Mesendoderm (in vitro differentiated cells): ENCODE results near the gene ZNF786.

Experiments
- DNase-seq: peaks from one replicate; pipeline ENCODE4 v3.0.0; 2013
- H2AK5ac ChIP-seq: 2 replicates; pipeline ENCODE4 v1.6.1; 2013; ENCODE audit warnings: low read length, inconsistent platforms
- H2BK120ac ChIP-seq: 2 replicates; pipeline ENCODE4 v1.6.1; 2013; ENCODE audit warnings: low read depth, mild to moderate bottlenecking, low read length, moderate library complexity, mixed read lengths
- H2BK15ac ChIP-seq: replicated peaks from 2 replicates; pipeline ENCODE4 v1.6.1; 2013; ENCODE audit warnings: low read depth, mild to moderate bottlenecking, moderate library complexity
- H2BK5ac ChIP-seq: 2 replicates; pipeline ENCODE4 v1.6.1; 2013; ENCODE audit warnings: low read length, inconsistent platforms
- H3K18ac ChIP-seq: 2 replicates; pipeline ENCODE4 v1.6.1; 2013; ENCODE audit warnings: mild to moderate bottlenecking, low read length, mixed read lengths
- H3K23ac ChIP-seq: one replicate; pipeline ENCODE4 v1.6.1; 2013; ENCODE audit warnings: low read length
- H3K27ac ChIP-seq: 2 replicates; pipeline ENCODE4 v1.5.1; 2013; ENCODE audit warnings: low read depth, mild to moderate bottlenecking, inconsistent platforms, low read length, moderate library complexity
- H3K27me3 ChIP-seq: 2 replicates; pipeline ENCODE4 v1.6.1; 2013; ENCODE audit warnings: low read length, control low read depth, mild to moderate bottlenecking, inconsistent platforms; ENCODE audit not compliant: insufficient read depth, poor library complexity
- H3K36me3 ChIP-seq: 2 replicates; pipeline ENCODE4 v1.6.1; 2013; ENCODE audit warnings: low read length, inconsistent platforms; ENCODE audit not compliant: control insufficient read depth, insufficient read depth
- H3K4ac ChIP-seq: one replicate; pipeline ENCODE4 v1.6.1; 2013; ENCODE audit warnings: low read depth, mild to moderate bottlenecking, low read length, moderate library complexity
- H3K4me1 ChIP-seq: 2 replicates; pipeline ENCODE4 v1.6.1; 2013; ENCODE audit warnings: low read depth, low read length, inconsistent platforms; ENCODE audit not compliant: control insufficient read depth
- H3K4me2 ChIP-seq: 2 replicates; pipeline ENCODE4 v1.6.1; 2013; ENCODE audit warnings: low read length
- H3K4me3 ChIP-seq: 2 replicates; pipeline ENCODE4 v1.5.1; 2013; ENCODE audit warnings: mild to moderate bottlenecking, low read length
- H3K56ac ChIP-seq: one replicate; pipeline ENCODE4 v1.6.1; 2013; ENCODE audit warnings: low read length
- H3K79me1 ChIP-seq: 2 replicates; pipeline ENCODE4 v1.6.1; 2013; ENCODE audit warnings: low read length, inconsistent platforms
- H3K79me2 ChIP-seq: 2 replicates; pipeline ENCODE4 v1.6.1; 2013; ENCODE audit warnings: mild to moderate bottlenecking, low read length; ENCODE audit not compliant: control insufficient read depth, insufficient read depth
- H3K9ac ChIP-seq: 2 replicates; pipeline ENCODE4 v1.6.1; 2013; ENCODE audit warnings: low read length, inconsistent platforms
- H4K5ac ChIP-seq: one replicate; pipeline ENCODE4 v1.6.1; 2013; ENCODE audit warnings: low read length
- H4K8ac ChIP-seq: one replicate; pipeline ENCODE4 v1.6.1; 2013; ENCODE audit warnings: low read depth, mild to moderate bottlenecking, control low read depth, low read length, moderate library complexity
- WGBS: extraction: QIAGEN DNeasy Blood & Tissue Kit; methylation state at CpG from one replicate; pipeline ENCODE4 v1.1.7; 2013; ENCODE audit warnings: low lambda C conversion rate, missing lambda C conversion rate; ENCODE audit not compliant: insufficient coverage; ENCODE audit errors: extremely low coverage; 5-methylcytosine and 5-hydroxymethylcytosine counted together

The ZNF786 gene

GRCh38 chr7:149075286-149075685 lies 15.2 kb downstream of the ZNF786 start:
- Histone ChIP-seq H3K9ac (no peak overlapping the region), H3K4me2 (no peak overlapping the region), H3K79me2 (no peaks in the 10 kb centered on the region), H2BK120ac (no peak overlapping the region), H3K56ac (no peak overlapping the region), H2BK15ac (no peak overlapping the region), H2BK5ac (no peak overlapping the region), H3K79me1 (peaks cover 1% of the 10 kb centered on the region), H3K4ac (no peak overlapping the region), H3K23ac (no peak overlapping the region), H3K4me1 (no peaks in the 10 kb centered on the region), H3K27ac (no peak overlapping the region), H3K36me3 (peaks cover 4% of the 10 kb centered on the region), H4K5ac (no peak overlapping the region), H3K27me3 (no peaks in the 10 kb centered on the region), H3K18ac (no peak overlapping the region), H3K4me3 (no peak overlapping the region), H2AK5ac (no peak overlapping the region), H4K8ac (no peak overlapping the region)
- no CpG with 5 or more reads among the region's 2 CpGs for WGBS
- no peak for DNase-seq

GRCh38 chr7:149074116-149074885 lies 16.2 kb downstream of the ZNF786 start:
- Histone ChIP-seq H3K36me3 (peaks cover 5% of the 10 kb centered on the region), H3K4me3 (no peak overlapping the region)
- no CpG with 5 or more reads among the region's 3 CpGs for WGBS

GRCh38 chr7:149072438-149072775 lies 18.1 kb downstream of the ZNF786 start:
- no peak overlapping the region for H2AK5ac ChIP-seq

More at GRCh38 chr7:149074116-149074885, 16.2 kb downstream of the ZNF786 start:
- no peak overlapping the region for H3K9ac ChIP-seq
- no peak overlapping the region for H3K23ac ChIP-seq
- no peak overlapping the region for H3K27ac ChIP-seq
- no peak overlapping the region for H3K4ac ChIP-seq
- no peak overlapping the region for H3K18ac ChIP-seq
- H3K27me3 ChIP-seq = no peaks in the 10 kb centered on the region
- H2BK15ac ChIP-seq = no peak overlapping the region
- H3K56ac ChIP-seq = no peak overlapping the region
- H3K4me2 ChIP-seq = no peak overlapping the region
- H2BK5ac ChIP-seq = no peak overlapping the region
- no peak overlapping the region for H2BK120ac ChIP-seq
- no peak for DNase-seq
- no peak overlapping the region for H4K8ac ChIP-seq
- no peak overlapping the region for H2AK5ac ChIP-seq
- no peaks in the 10 kb centered on the region for H3K4me1 ChIP-seq
- no peaks in the 10 kb centered on the region for H3K79me2 ChIP-seq
- H4K5ac ChIP-seq = no peak overlapping the region
- H3K79me1 ChIP-seq = peaks cover 3% of the 10 kb centered on the region

GRCh38 chr7:149071641-149072437 lies 18.7 kb downstream of the ZNF786 start:
- peaks cover 3% of the 10 kb centered on the region for H3K79me1 ChIP-seq
- H3K4ac ChIP-seq = no peak overlapping the region
- H3K27ac ChIP-seq = no peak overlapping the region
- peak overlapping the region; percentile 82 for H4K8ac ChIP-seq
- no CpG with 5 or more reads among the region's 46 CpGs for WGBS
- H3K9ac ChIP-seq = no peak overlapping the region
- no peak overlapping the region for H2AK5ac ChIP-seq
- peak overlapping the region; percentile 63 for H3K56ac ChIP-seq
- no peaks in the 10 kb centered on the region for H3K4me1 ChIP-seq
- no peaks in the 10 kb centered on the region for H3K79me2 ChIP-seq
- no peak overlapping the region for H4K5ac ChIP-seq
- H3K4me3 ChIP-seq = no peak overlapping the region
- DNase-seq = peak; percentile 91
- H2BK15ac ChIP-seq = no peak overlapping the region
- H3K4me2 ChIP-seq = no peak overlapping the region
- no peak overlapping the region for H2BK120ac ChIP-seq
- H3K23ac ChIP-seq = no peak overlapping the region
- peaks cover 5% of the 10 kb centered on the region for H3K36me3 ChIP-seq
- H3K18ac ChIP-seq = no peak overlapping the region
- no peaks in the 10 kb centered on the region for H3K27me3 ChIP-seq
- H2BK5ac ChIP-seq = no peak overlapping the region

More at GRCh38 chr7:149072438-149072775, 18.1 kb downstream of the ZNF786 start:
- no peak for DNase-seq
- H2BK5ac ChIP-seq = no peak overlapping the region
- H3K36me3 ChIP-seq = peaks cover 5% of the 10 kb centered on the region
- no peaks in the 10 kb centered on the region for H3K79me2 ChIP-seq
- no peaks in the 10 kb centered on the region for H3K4me1 ChIP-seq
- H3K4me2 ChIP-seq = no peak overlapping the region
- peaks cover 3% of the 10 kb centered on the region for H3K79me1 ChIP-seq
- H3K4me3 ChIP-seq = no peak overlapping the region
- H3K4ac ChIP-seq = no peak overlapping the region
- H3K56ac ChIP-seq = no peak overlapping the region
- H3K27me3 ChIP-seq = no peaks in the 10 kb centered on the region
- no peak overlapping the region for H4K5ac ChIP-seq
- no peak overlapping the region for H2BK120ac ChIP-seq
- H3K18ac ChIP-seq = no peak overlapping the region
- no peak overlapping the region for H3K23ac ChIP-seq
- H4K8ac ChIP-seq = no peak overlapping the region
- no CpG with 5 or more reads among the region's 4 CpGs for WGBS
- H3K27ac ChIP-seq = no peak overlapping the region
- H2BK15ac ChIP-seq = no peak overlapping the region
- H3K9ac ChIP-seq = no peak overlapping the region

GRCh38 chr7:149071182-149071635 lies 19.3 kb downstream of the ZNF786 start:
- Histone ChIP-seq H3K36me3 (peaks cover 4% of the 10 kb centered on the region), H2AK5ac (no peak overlapping the region), H2BK120ac (no peak overlapping the region), H3K27me3 (no peaks in the 10 kb centered on the region), H3K79me2 (no peaks in the 10 kb centered on the region), H2BK5ac (no peak overlapping the region), H3K4me1 (no peaks in the 10 kb centered on the region), H3K18ac (no peak overlapping the region), H3K27ac (no peak overlapping the region), H3K4me3 (no peak overlapping the region), H4K5ac (no peak overlapping the region), H2BK15ac (no peak overlapping the region), H3K56ac (no peak overlapping the region), H4K8ac (no peak overlapping the region), H3K9ac (no peak overlapping the region), H3K4me2 (no peak overlapping the region), H3K4ac (no peak overlapping the region), H3K79me1 (peaks cover 3% of the 10 kb centered on the region), H3K23ac (no peak overlapping the region)
- WGBS = no CpG with 5 or more reads among the region's 29 CpGs
- DNase-seq = no peak
